Stimulated activated CD4-positive, alpha-beta T cell treated with anti-CD3 and anti-CD28 coated beads, Interleukin-2, amount 100 ng/mL, for 4 hours (primary cell): Measurements from ENCODE around the gene CCDC60.

Source experiments
- DNase-seq: peaks from one replicate; pipeline ENCODE4 v3.0.0-alpha.2; 2020; ENCODE audit warnings: low read depth

The CCDC60 gene

GRCh38 chr12:119447126-119447525 lies 112.6 kb downstream of the CCDC60 start:
- no peak for DNase-seq

- DNase-seq: no peak
Measured at GRCh38 chr12:119447618-119448017, 113.1 kb downstream of the CCDC60 start.

GRCh38 chr12:119448611-119449131 lies 114.1 kb downstream of the CCDC60 start:
- DNase-seq: no peak

- no peak for DNase-seq
Measured at GRCh38 chr12:119450771-119451170, 116.2 kb downstream of the CCDC60 start.

GRCh38 chr12:119456824-119457223 lies 122.3 kb downstream of the CCDC60 start:
- DNase-seq: no peak

- DNase-seq: no peak
Measured at GRCh38 chr12:119457271-119457670, 122.7 kb downstream of the CCDC60 start.

- no peak for DNase-seq
Measured at GRCh38 chr12:119459481-119459880, 125.0 kb downstream of the CCDC60 start.

GRCh38 chr12:119460876-119461275 lies 126.3 kb downstream of the CCDC60 start:
- no peak for DNase-seq

GRCh38 chr12:119461636-119462214 lies 127.2 kb downstream of the CCDC60 start:
- no peak for DNase-seq

- no peak for DNase-seq
Measured at GRCh38 chr12:119463211-119463926, 128.8 kb downstream of the CCDC60 start.

GRCh38 chr12:119468296-119468695 lies 133.8 kb downstream of the CCDC60 start:
- DNase-seq: no peak

- no peak for DNase-seq
Measured at GRCh38 chr12:119475650-119476049, 141.1 kb downstream of the CCDC60 start.

- no peak for DNase-seq
Measured at GRCh38 chr12:119476951-119477350, 142.4 kb downstream of the CCDC60 start.

- DNase-seq: no peak
Measured at GRCh38 chr12:119479121-119479561, 144.6 kb downstream of the CCDC60 start.

- no peak for DNase-seq
Measured at GRCh38 chr12:119480551-119480950, 146.0 kb downstream of the CCDC60 start.

GRCh38 chr12:119486599-119487154 lies 152.1 kb downstream of the CCDC60 start:
- DNase-seq: no peak

GRCh38 chr12:119491814-119492213 lies 157.3 kb downstream of the CCDC60 start:
- DNase-seq: no peak

- DNase-seq: no peak
Measured at GRCh38 chr12:119500209-119500608, 165.7 kb downstream of the CCDC60 start.

- DNase-seq: no peak
Measured at GRCh38 chr12:119501052-119501451, 166.5 kb downstream of the CCDC60 start.

GRCh38 chr12:119505001-119505400 lies 170.5 kb downstream of the CCDC60 start:
- no peak for DNase-seq

GRCh38 chr12:119512772-119513497 lies 178.4 kb downstream of the CCDC60 start:
- no peak for DNase-seq

GRCh38 chr12:119528241-119528640 lies 193.7 kb downstream of the CCDC60 start:
- no peak for DNase-seq

- DNase-seq: no peak
Measured at GRCh38 chr12:119540476-119540875, 205.9 kb downstream of the CCDC60 start.
